SW480 (cell line): ENCODE measurements around the gene PDZD8.
"Not testable (repeated sequence)": the region's sequence is repeated elsewhere in the genome, so short reads cannot be mapped to it uniquely, and the experiment has no call there.

Experiments
- DNase-seq: peaks from one replicate; pipeline ENCODE4 v3.0.0-alpha.2; 2016; ENCODE audit warnings: low spot score

The PDZD8 gene

DNA sequence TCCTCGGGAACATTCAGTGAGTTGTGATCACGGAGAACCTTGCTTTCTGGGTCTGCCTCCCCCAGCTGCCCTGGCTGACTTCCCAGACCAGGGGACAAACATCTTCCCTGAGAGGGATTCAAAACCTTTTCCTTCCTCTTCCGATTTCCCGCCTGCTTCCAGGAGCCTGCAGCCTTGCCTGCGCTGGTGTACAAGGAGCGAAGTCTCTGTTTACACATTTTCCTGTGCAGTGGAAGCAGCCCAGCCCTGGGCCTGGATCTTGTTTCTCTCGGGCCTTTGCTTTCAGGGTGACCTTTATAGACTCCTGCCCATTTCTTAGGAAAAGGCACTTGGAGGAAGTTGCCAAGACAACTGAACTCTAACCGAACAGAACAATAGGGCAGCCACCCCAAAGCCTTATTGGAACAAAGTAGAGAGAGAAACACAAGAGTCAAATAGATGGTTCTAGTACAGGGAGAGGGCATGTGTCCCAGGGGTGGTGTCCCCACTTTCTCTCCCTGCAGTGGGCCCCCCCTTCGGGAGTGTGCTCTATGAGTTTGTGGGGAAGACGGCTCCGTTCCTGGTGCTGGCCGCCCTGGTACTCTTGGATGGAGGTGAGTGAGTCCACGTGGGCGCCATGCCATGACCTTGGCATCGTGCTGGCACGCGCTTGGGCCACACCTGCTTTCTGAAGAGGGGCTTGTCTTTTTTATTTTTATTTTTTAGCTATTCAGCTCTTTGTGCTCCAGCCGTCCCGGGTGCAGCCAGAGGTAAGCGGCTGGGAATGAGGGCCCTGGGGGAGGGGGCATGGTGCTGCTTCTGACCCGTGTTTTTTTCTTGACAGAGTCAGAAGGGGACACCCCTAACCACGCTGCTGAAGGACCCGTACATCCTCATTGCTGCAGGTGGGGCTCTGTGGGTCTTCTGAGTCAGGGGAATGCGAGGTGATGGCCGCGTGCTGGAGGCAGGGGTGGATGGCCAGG is 120.2 kb downstream of the PDZD8 start:
- no peak for DNase-seq

DNA sequence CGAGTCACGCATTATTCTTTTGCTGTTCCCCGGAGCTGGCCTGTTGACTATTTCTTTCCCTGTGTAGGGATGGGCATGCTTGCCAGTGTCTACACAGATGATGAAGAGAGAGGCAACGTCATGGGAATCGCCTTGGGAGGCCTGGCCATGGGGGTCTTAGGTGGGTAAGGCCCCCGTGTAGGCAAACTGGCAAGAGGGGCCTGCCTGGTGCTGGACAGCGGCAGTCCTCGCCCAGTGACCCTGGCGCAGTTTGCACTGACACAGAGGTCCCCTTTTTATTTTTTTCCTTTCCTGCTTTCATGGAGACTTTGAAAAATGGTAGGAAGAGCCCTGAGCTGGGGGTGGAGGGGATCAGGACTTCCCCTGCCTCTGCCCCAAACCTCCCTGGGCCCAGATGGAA is 120.9 kb downstream of the PDZD8 start:
- no peak for DNase-seq

DNA sequence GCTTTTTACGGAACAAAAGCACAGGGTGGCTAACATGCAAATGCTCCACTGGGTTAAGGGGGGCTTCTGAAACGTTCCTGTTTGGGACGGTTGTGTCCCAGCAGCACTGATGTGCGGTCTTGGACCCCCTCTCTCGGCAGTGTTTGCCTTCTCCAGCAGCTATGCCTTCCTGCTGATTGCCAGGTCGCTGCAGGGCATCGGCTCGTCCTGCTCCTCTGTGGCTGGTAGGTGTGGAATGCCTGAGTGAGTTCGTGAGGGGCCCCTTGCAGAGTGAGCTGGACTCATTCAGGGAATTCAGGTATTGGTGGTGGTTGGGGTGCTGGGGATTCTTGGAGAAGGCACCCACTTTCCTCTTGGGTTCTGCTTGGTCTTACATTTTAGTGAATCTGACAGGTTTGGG is 121.3 kb downstream of the PDZD8 start:
- DNase-seq: no peak

DNA sequence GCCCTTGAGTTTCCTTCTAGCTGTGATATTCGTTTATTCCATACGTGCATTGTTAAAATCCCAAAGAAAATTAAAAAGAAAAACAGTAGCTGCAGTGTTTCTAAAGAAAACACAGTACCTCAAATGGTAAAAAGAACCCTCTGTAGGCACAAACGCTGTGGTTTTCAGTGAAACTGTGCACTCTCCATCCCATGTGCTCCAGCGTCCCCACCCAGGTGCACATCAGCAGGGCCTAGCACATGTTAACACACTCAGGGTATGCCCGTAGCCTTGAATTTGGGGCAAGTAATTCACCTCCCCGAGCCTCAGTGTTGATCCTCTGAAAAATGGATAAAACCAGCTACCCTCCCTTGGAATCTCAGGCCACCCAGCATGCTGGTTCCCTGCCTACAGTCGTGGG is 124.8 kb downstream of the PDZD8 start:
- DNase-seq: no peak

DNA sequence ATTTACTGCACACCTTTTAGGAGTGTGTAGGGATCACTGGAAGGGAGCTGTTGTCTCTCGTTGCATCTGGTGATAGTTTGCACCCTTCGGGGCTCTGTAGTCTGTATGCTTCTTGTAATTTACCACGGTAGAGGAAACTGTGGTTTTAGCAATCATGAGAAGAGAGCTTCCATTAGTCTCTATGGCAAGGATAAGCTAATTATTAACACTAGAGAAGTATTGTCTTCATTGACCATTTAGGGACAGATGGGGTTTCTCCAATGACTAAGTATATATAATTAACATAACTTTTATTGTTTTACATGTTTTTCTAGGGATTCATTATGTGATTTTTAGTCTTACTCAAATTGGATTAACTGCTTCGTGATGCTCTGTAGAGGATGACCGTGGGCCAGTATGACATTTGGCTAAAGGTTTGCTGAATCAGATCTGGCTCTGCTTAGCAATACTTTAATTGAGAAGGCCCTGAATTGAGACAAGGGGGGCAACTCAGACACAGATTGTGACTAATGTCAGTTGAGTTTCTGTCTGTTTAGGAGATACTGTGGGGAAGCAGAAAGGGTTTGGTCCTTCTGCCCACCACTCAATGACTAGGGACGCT is 125.6 kb downstream of the PDZD8 start:
- DNase-seq: peak; percentile 17

- no peak for DNase-seq
Measured at GRCh38 chr10:117248750-117249465, 126.3 kb downstream of the PDZD8 start.

GRCh38 chr10:117246997-117247671 is 128.1 kb downstream of the PDZD8 start:
- peak; percentile 43 for DNase-seq

DNA sequence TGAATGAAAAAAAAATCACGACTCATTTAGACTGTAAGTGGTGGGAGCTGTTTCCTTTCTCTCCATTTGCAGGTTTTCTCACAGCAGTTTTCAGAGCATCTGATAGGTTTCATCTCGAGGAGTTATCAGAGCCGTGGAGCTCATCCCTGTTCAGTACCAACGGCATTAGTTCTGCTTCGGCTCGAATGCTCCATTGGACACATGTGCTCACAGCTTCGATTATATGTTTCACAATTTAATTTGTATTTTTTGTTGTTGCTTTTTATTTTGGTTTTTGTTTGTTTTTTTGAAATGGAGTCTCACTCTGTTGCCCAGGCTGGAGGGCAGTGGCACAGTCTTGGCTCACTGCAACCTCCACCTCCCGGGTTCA is 132.8 kb downstream of the PDZD8 start:
- DNase-seq: no peak

DNA sequence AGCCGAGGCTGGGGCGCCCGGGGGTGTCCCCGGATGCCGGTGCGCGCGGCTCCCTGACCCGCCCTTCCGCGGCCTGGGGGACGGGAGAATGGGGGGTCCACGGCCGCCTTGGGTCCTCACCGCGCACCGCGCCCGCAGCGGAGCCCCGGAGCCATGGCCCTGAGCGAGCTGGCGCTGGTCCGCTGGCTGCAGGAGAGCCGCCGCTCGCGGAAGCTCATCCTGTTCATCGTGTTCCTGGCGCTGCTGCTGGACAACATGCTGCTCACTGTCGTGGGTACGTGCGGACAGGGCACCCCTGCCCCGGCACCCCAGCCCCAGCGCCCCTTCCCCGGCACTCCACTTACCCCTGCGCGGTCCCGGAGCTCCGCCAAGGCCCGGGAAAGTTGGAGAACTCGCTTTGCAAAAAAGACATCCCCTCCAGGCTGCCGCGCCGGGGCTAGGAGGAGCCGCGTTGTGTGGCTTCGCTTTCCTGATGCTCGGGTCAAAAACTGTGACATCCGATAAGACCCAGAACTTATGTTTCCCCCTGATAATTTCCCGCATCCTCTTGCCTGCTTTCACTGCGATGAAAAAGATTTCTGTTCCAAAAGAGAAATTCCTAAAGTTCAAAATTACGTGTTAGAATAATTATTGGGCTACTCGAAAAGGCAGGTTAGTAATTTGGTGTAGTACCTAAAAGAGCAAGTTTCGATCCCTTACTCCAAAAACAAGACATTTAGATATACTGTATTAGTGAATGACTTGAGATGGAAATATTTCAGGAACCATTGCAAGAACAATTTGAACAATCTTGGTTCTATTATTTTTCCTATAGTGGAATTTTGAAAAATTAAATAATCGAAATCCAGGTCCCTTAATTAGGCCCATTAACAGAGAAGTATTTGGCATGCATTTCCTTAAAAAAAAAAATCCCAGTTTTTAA is 133.4 kb downstream of the PDZD8 start:
- DNase-seq: no peak

DNA sequence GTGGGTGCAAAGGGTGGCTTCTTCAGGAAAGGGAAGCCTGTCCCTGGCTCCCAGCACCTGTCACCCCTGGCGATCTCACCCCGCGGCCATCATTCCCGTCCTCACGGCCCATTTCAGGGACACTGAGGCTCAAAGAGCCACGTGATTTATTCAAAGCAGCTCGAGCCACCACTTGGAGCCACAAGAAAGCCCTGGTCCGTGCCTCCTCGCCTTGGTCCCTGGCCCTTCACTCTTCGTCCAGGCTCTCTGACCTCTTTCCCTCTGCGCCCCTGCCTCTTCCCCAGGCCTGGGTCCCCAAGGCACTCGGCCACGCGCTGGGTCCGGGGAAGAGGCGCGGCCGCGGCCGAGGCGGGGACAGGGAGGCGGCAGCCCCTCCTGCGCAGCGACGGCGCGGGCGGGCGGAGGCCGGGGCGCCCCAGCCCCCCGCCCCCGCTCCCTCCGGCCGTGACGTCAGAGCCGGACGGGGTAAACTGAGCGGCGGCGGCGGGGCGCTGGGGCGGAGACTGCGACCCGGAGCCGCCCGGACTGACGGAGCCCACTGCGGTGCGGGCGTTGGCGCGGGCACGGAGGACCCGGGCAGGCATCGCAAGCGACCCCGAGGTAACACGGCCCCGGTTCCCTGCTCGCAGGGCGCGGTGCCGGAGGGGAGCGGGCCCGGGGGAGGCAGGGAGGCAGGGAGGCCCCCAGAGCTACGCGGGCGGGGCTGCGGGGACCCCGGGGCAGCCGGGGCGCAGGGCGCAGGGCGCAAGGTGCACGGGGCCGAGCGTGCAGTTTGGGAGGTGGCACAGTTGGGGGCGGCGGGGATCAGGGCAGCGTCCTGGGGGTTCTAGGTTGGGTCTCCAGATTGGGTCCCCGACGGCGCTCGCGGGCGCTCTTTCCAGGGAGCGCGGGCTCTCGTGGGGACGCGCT is 134.4 kb downstream of the PDZD8 start, which contains the start of gene SLC18A2:
SLC18A2 (plus strand) TSS at position 494 of the 909 bp plus-strand sequence. CDS start 580 bp downstream, outside the sequence.
- no peak for DNase-seq

DNA sequence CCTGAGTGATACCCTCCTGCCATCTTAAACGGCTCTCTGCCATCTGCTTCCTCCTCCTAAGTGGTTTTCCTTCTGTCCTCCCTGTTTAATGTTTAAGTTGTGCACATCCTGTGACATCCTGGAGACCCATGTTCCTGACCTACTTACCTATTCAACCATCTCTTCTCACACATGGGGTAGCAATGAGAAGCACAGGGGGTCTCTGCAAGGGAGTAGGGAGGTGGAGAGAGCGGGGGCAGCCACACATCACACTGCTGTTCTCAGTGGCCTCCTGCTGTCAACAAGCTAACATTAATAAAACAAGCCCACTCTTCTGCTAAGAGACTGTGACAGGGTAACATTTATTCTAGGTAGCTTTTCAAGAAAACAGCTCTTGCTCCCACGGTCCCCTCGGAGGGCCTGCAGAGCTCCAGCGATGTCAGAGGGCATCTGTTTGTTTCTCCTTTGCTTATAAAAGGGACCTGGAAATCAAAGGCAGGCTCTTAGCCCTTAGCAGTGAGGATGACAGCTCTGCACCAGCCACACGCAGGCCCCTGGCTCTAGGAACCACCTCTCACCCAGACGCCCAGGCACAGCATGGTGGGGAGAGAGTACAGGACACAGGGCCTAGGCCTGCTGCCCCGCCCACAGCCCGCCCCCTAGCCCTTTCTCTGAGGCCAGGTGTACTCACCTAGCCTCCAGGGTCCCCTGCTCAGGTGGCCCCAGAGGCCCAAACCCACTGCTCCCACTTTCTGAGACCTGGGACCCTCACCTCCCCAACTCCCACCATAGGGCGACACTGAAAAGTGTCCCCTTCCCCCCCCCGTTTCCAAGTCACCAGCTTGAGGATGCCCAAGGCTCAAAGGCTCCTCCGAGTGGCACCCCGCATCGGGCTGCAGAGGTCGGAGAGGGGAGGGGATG is 135.3 kb downstream of the PDZD8 start:
- DNase-seq: no peak

GRCh38 chr10:117239051-117239450 is 136.2 kb downstream of the PDZD8 start:
- DNase-seq: no peak

- DNase-seq: no peak
Measured at GRCh38 chr10:117237401-117237991, 137.7 kb downstream of the PDZD8 start.

- not testable (repeated sequence) for DNase-seq
Measured at GRCh38 chr10:117230107-117230506, 145.1 kb downstream of the PDZD8 start.

- no peak for DNase-seq
Measured at GRCh38 chr10:117228210-117228609, 147.0 kb downstream of the PDZD8 start.
